HG03175 (cell line): ENCODE results near the gene IFT81.
A peak's percentile ranks its signal among the peaks of the same experiment; 100 is the strongest.
"Not testable (repeated sequence)": the region's sequence is repeated elsewhere in the genome, so short reads cannot be mapped to it uniquely, and the experiment has no call there.

Experiments
- ATAC-seq: cut with Tn5 transposase; IDR thresholded peaks from one replicate; pipeline ENCODE4 v1.9.1; 2021; ENCODE audit warnings: mild to moderate bottlenecking, moderate library complexity; ENCODE audit not compliant: unreplicated experiment

IFT81 gene

GRCh38 chr12:110124269-110124995 is at the start of gene IFT81:
Gene IFT81 (plus strand): TSS chr12:110124357. CDS start chr12:110127381, 3,024 bp downstream.
- peak; percentile 84 for ATAC-seq

GRCh38 chr12:110075880-110076279 is 48.3 kb upstream of the IFT81 start:
- no peak for ATAC-seq

- ATAC-seq = no peak
Measured at GRCh38 chr12:110077800-110078199, 46.4 kb upstream of the IFT81 start.

- peak; percentile 91 for ATAC-seq
Measured at GRCh38 chr12:110079477-110080400, 44.4 kb upstream of the IFT81 start.

GRCh38 chr12:110080410-110080809 is 43.7 kb upstream of the IFT81 start:
- no peak for ATAC-seq

- ATAC-seq = no peak
Measured at GRCh38 chr12:110084314-110085015, 39.7 kb upstream of the IFT81 start.

- not testable (repeated sequence) for ATAC-seq
Measured at GRCh38 chr12:110088216-110088615, 35.9 kb upstream of the IFT81 start.

GRCh38 chr12:110088936-110089335 is 35.2 kb upstream of the IFT81 start:
- ATAC-seq = no peak

GRCh38 chr12:110090266-110091135 is 33.7 kb upstream of the IFT81 start:
- no peak for ATAC-seq

- no peak for ATAC-seq
Measured at GRCh38 chr12:110091136-110091711, 32.9 kb upstream of the IFT81 start.

- no peak for ATAC-seq
Measured at GRCh38 chr12:110093631-110094311, 30.4 kb upstream of the IFT81 start.

- peak; percentile 90 for ATAC-seq
Measured at GRCh38 chr12:110100315-110100970, 23.7 kb upstream of the IFT81 start.

GRCh38 chr12:110102255-110102654 is 21.9 kb upstream of the IFT81 start:
- no peak for ATAC-seq

- ATAC-seq = no peak
Measured at GRCh38 chr12:110104188-110105094, 19.7 kb upstream of the IFT81 start.

- ATAC-seq = no peak
Measured at GRCh38 chr12:110105159-110105558, 19.0 kb upstream of the IFT81 start.

GRCh38 chr12:110105986-110106385 is 18.2 kb upstream of the IFT81 start:
- no peak for ATAC-seq

GRCh38 chr12:110107369-110108281 is 16.5 kb upstream of the IFT81 start:
- ATAC-seq = no peak
